ENCODE data around the gene CFTR. TPM values are rescaled to one million over a fixed set of nuclear protein-coding genes. Genes with fewer than 3 reads are reported as not detected.

Gene CFTR
- total RNA-seq, 1 experiment from 2014 or later, result 0.19 TPM

- Histone ChIP-seq H3K27ac (ENCODE audit: low read depth, low read length, poor library complexity, severe bottlenecking) (no peak overlapping the region), H3K4me3 (ENCODE audit: low read depth, low read length, poor library complexity, severe bottlenecking) (no peak overlapping the region), H3K36me3 (ENCODE audit: insufficient read depth, low read length, poor library complexity, severe bottlenecking) (no peaks in the 10 kb centered on the region), H3K27me3 (replicated peaks; ENCODE audit: insufficient read depth, low read depth, low read length, poor library complexity) (no peaks in the 10 kb centered on the region), H3K4me1 (ENCODE audit: insufficient read depth, low read length, poor library complexity, severe bottlenecking) (no peaks in the 10 kb centered on the region), H3K9me3 (ENCODE audit: low read depth, low read length, poor library complexity, severe bottlenecking) (no peaks in the 10 kb centered on the region)
- no TSS peak for BruUV-seq (replicated peaks)
- CTCF ChIA-PET, result no interaction called here
- intact Hi-C loops (cut with micrococcal nuclease; ENCODE audit: unreplicated experiment), result no loop called here
- no peak for TF ChIP-seq EZH2 (IDR thresholded peaks at IDR 0.05; ENCODE audit: borderline replicate concordance, low read depth, low read length, poor library complexity, severe bottlenecking)
- TF ChIP-seq CTCF (conservative IDR thresholded peaks at IDR 0.05; ENCODE audit: low read depth, low read length), result no peak
- POLR2A ChIA-PET (ENCODE audit: low non-redundant PET), result no interaction called here
- DNase-seq (ENCODE audit: low spot score), result no peak
Observed at GRCh38 chr7:117567781-117568180, 88.0 kb downstream of the CFTR start.

- Histone ChIP-seq H3K4me1 (ENCODE audit: insufficient read depth, low read length, poor library complexity, severe bottlenecking) (no peaks in the 10 kb centered on the region), H3K27ac (ENCODE audit: low read depth, low read length, poor library complexity, severe bottlenecking) (no peak overlapping the region), H3K27me3 (replicated peaks; ENCODE audit: insufficient read depth, low read depth, low read length, poor library complexity) (no peaks in the 10 kb centered on the region), H3K36me3 (ENCODE audit: insufficient read depth, low read length, poor library complexity, severe bottlenecking) (no peaks in the 10 kb centered on the region), H3K9me3 (ENCODE audit: low read depth, low read length, poor library complexity, severe bottlenecking) (no peaks in the 10 kb centered on the region), H3K4me3 (ENCODE audit: low read depth, low read length, poor library complexity, severe bottlenecking) (no peak overlapping the region)
- TF ChIP-seq EZH2 (IDR thresholded peaks at IDR 0.05; ENCODE audit: borderline replicate concordance, low read depth, low read length, poor library complexity, severe bottlenecking) (no peak), CTCF (conservative IDR thresholded peaks at IDR 0.05; ENCODE audit: low read depth, low read length) (no peak)
- POLR2A ChIA-PET (ENCODE audit: low non-redundant PET), result no interaction called here
- BruUV-seq (replicated peaks), result no TSS peak
- intact Hi-C loops (cut with micrococcal nuclease; ENCODE audit: unreplicated experiment), result no loop called here
- no peak for DNase-seq (ENCODE audit: low spot score)
- CTCF ChIA-PET, result no interaction called here
Observed at GRCh38 chr7:117572856-117573620, 93.2 kb downstream of the CFTR start.

GRCh38 chr7:117581424-117581823 is 101.6 kb downstream of the CFTR start:
- POLR2A ChIA-PET (ENCODE audit: low non-redundant PET), result interaction anchor here (0.6 kb wide), 1 partner anchor 555 kb away, joined by 3 read pairs; no protein-coding TSS in a partner anchor
- intact Hi-C loops (cut with micrococcal nuclease; ENCODE audit: unreplicated experiment), result no loop called here

More at GRCh38 chr7:117581424-117581823, 101.6 kb downstream of the CFTR start:
- no peaks in the 10 kb centered on the region for H3K9me3 ChIP-seq (ENCODE audit: low read depth, low read length, poor library complexity, severe bottlenecking)
- no peak overlapping the region for H3K4me3 ChIP-seq (ENCODE audit: low read depth, low read length, poor library complexity, severe bottlenecking)
- no TSS peak for BruUV-seq (replicated peaks)
- H3K27ac ChIP-seq (ENCODE audit: low read depth, low read length, poor library complexity, severe bottlenecking), result no peak overlapping the region
- no peak for TF ChIP-seq EZH2 (IDR thresholded peaks at IDR 0.05; ENCODE audit: borderline replicate concordance, low read depth, low read length, poor library complexity, severe bottlenecking)
- no peak for TF ChIP-seq CTCF (conservative IDR thresholded peaks at IDR 0.05; ENCODE audit: low read depth, low read length)
- no peaks in the 10 kb centered on the region for H3K36me3 ChIP-seq (ENCODE audit: insufficient read depth, low read length, poor library complexity, severe bottlenecking)
- H3K4me1 ChIP-seq (ENCODE audit: insufficient read depth, low read length, poor library complexity, severe bottlenecking), result no peaks in the 10 kb centered on the region
- CTCF ChIA-PET, result no interaction called here
- DNase-seq (ENCODE audit: low spot score), result no peak
- no peaks in the 10 kb centered on the region for H3K27me3 ChIP-seq (replicated peaks; ENCODE audit: insufficient read depth, low read depth, low read length, poor library complexity)

Data from A673 (cell line).